H9 (cell line): Measurements from ENCODE around the gene INSC. TPM values are rescaled to one million over a fixed set of nuclear protein-coding genes. Genes with fewer than 3 reads are reported as not detected.

Experiments used
- DNase-seq: peaks from one replicate; pipeline ENCODE4 v3.0.0-alpha.2; 2017
- H2AFZ ChIP-seq: one replicate; pipeline ENCODE4 v1.6.1; 2013; ENCODE audit warnings: mild to moderate bottlenecking, low read length, control low read depth, moderate library complexity
- H2AK5ac ChIP-seq: 2 replicates; pipeline ENCODE4 v1.6.1; 2013; ENCODE audit warnings: low read length, control low read depth, mixed read lengths; ENCODE audit not compliant: insufficient read length
- H2BK120ac ChIP-seq: one replicate; pipeline ENCODE4 v1.6.1; 2013; ENCODE audit warnings: low read depth, mild to moderate bottlenecking, low read length, control low read depth, inconsistent platforms; ENCODE audit not compliant: poor library complexity, severe bottlenecking
- H2BK12ac ChIP-seq: 2 replicates; pipeline ENCODE4 v1.6.1; 2013; ENCODE audit warnings: low read length, control low read depth, mixed read lengths, low read depth; ENCODE audit not compliant: insufficient read length
- H2BK15ac ChIP-seq: 2 replicates; pipeline ENCODE4 v1.6.1; 2013; ENCODE audit warnings: low read depth, low read length, control low read depth
- H2BK20ac ChIP-seq: one replicate; pipeline ENCODE4 v1.6.1; 2013; ENCODE audit warnings: low read depth, mild to moderate bottlenecking, low read length, control low read depth, inconsistent platforms; ENCODE audit not compliant: poor library complexity, severe bottlenecking
- H2BK5ac ChIP-seq: 2 replicates; pipeline ENCODE4 v1.6.1; 2013; ENCODE audit warnings: low read length, control low read depth, mixed read lengths; ENCODE audit not compliant: insufficient read length
- H3K14ac ChIP-seq: 2 replicates; pipeline ENCODE4 v1.6.1; 2013; ENCODE audit warnings: low read length, control low read depth; ENCODE audit not compliant: insufficient read depth
- H3K18ac ChIP-seq: 2 replicates; pipeline ENCODE4 v1.6.1; 2013; ENCODE audit warnings: low read depth, mild to moderate bottlenecking, mixed read lengths, low read length, control low read depth; ENCODE audit not compliant: insufficient read length
- H3K23ac ChIP-seq: 2 replicates; pipeline ENCODE4 v1.6.1; 2013; ENCODE audit warnings: low read length, control low read depth, mixed read lengths, low read depth; ENCODE audit not compliant: insufficient read length
- H3K23me2 ChIP-seq: 2 replicates; pipeline ENCODE4 v1.6.1; 2013; ENCODE audit warnings: low read depth, mild to moderate bottlenecking, mixed read lengths, low read length, control low read depth; ENCODE audit not compliant: insufficient read length, poor library complexity, severe bottlenecking
- H3K27ac ChIP-seq: 2 replicates; pipeline ENCODE4 v1.5.1; 2013; ENCODE audit warnings: low read length, control low read depth, mixed read lengths, low read depth; ENCODE audit not compliant: insufficient read length
- H3K27me3 ChIP-seq: 2 replicates; pipeline ENCODE4 v1.6.1; 2013; ENCODE audit warnings: low read length, control low read depth, inconsistent platforms; ENCODE audit not compliant: insufficient read depth
- H3K4ac ChIP-seq: 2 replicates; pipeline ENCODE4 v1.6.1; 2013; ENCODE audit warnings: low read depth, mild to moderate bottlenecking, control low read depth, inconsistent platforms, low read length, moderate library complexity
- H3K4me1 ChIP-seq: 2 replicates; pipeline ENCODE4 v1.6.1; 2013; ENCODE audit warnings: low read length, control low read depth, inconsistent platforms; ENCODE audit not compliant: insufficient read depth
- H3K4me2 ChIP-seq: 2 replicates; pipeline ENCODE4 v1.6.1; 2013; ENCODE audit warnings: low read length, control low read depth, mixed read lengths; ENCODE audit not compliant: insufficient read length, insufficient read depth
- H3K56ac ChIP-seq: 2 replicates; pipeline ENCODE4 v1.6.1; 2013; ENCODE audit warnings: low read depth, mild to moderate bottlenecking, mixed read lengths, low read length, control low read depth; ENCODE audit not compliant: insufficient read length
- H3K79me1 ChIP-seq: 2 replicates; pipeline ENCODE4 v1.6.1; 2013; ENCODE audit warnings: low read depth, mild to moderate bottlenecking, moderate library complexity, low read length, control low read depth, inconsistent platforms; ENCODE audit not compliant: insufficient read depth, poor library complexity, severe bottlenecking
- H3K79me2 ChIP-seq: 2 replicates; pipeline ENCODE4 v1.6.1; 2013; ENCODE audit warnings: low read length, control low read depth, inconsistent platforms; ENCODE audit not compliant: insufficient read depth
- H3K9ac ChIP-seq: 2 replicates; pipeline ENCODE4 v1.6.1; 2013; ENCODE audit warnings: low read length, control low read depth, mixed read lengths; ENCODE audit not compliant: insufficient read length; ENCODE audit errors: extremely low read depth
- H3K9me3 ChIP-seq: one replicate; pipeline ENCODE4 v1.6.1; 2013; ENCODE audit warnings: low read depth, low read length, inconsistent platforms; ENCODE audit not compliant: control insufficient read depth
- H3T11ph ChIP-seq: one replicate; pipeline ENCODE4 v1.6.1; 2013; ENCODE audit warnings: mild to moderate bottlenecking, low read length, control low read depth, inconsistent platforms
- H4K20me1 ChIP-seq: one replicate; pipeline ENCODE4 v1.6.1; 2013; ENCODE audit not compliant: control insufficient read depth, insufficient read length, insufficient read depth
- H4K5ac ChIP-seq: 2 replicates; pipeline ENCODE4 v1.6.1; 2013; ENCODE audit warnings: low read depth, mild to moderate bottlenecking, mixed read lengths, low read length, control low read depth; ENCODE audit not compliant: insufficient read length
- H4K8ac ChIP-seq: replicated peaks from 2 replicates; pipeline ENCODE4 v1.6.1; 2013; ENCODE audit warnings: low read length, control low read depth, mixed read lengths, low read depth; ENCODE audit not compliant: insufficient read length
- H4K91ac ChIP-seq: 2 replicates; pipeline ENCODE4 v1.6.1; 2013; ENCODE audit warnings: low read depth, mild to moderate bottlenecking, moderate library complexity, mixed read lengths, low read length, control low read depth; ENCODE audit not compliant: insufficient read length
- H3K27ac Mint-ChIP-seq, 3 experiments: 2 replicates in 2 of 3; 3 replicates in 1 of 3; pipeline ENCODE4 v1.8.0; 2020 to 2021; ENCODE audit warnings: mixed read lengths in 3 of 3, mild to moderate bottlenecking in 1 of 3, moderate library complexity in 1 of 3
- H3K27me3 Mint-ChIP-seq: 2 replicates; pipeline ENCODE4 v1.8.0; 2021; ENCODE audit warnings: low read depth, mild to moderate bottlenecking, moderate library complexity, mixed read lengths
- H3K36me3 Mint-ChIP-seq, 3 experiments: 2 replicates in 2 of 3; 3 replicates in 1 of 3; pipeline ENCODE4 v1.8.0; 2020 to 2021; ENCODE audit warnings: low read depth in 3 of 3, mixed read lengths in 3 of 3; ENCODE audit not compliant: insufficient read depth in 1 of 3
- H3K4me1 Mint-ChIP-seq, 2 experiments: 2 replicates each; pipeline ENCODE4 v1.8.0; 2020; ENCODE audit warnings: mixed read lengths in 2 of 2
- H3K4me3 Mint-ChIP-seq, 2 experiments: 2 replicates in 1 of 2; 3 replicates in 1 of 2; pipeline ENCODE4 v1.8.0; 2020 to 2021; ENCODE audit warnings: mild to moderate bottlenecking in 2 of 2, mixed read lengths in 2 of 2, moderate library complexity in 1 of 2
- H3K9me3 Mint-ChIP-seq, 2 experiments: 2 replicates in 1 of 2; 3 replicates in 1 of 2; pipeline ENCODE4 v1.8.0; 2020; ENCODE audit warnings: mild to moderate bottlenecking in 2 of 2, mixed read lengths in 2 of 2, moderate library complexity in 1 of 2
- CTCF ChIP-seq: fragments of 200-600 bp; sonication (generic); conservative IDR thresholded peaks from 3 replicates; pipeline ENCODE4 v1.8.0; 2021; ENCODE audit warnings: antibody characterized with exemption, mild to moderate bottlenecking
- WGBS: extraction: QIAGEN DNeasy Blood & Tissue Kit; methylation state at CpG from one replicate; pipeline ENCODE4 v1.1.7; 2013; ENCODE audit warnings: missing lambda C conversion rate, low lambda C conversion rate, mixed read lengths; ENCODE audit not compliant: insufficient read length; ENCODE audit errors: extremely low coverage; 5-methylcytosine and 5-hydroxymethylcytosine counted together
- total RNA-seq: library from RNA; stranded (reverse); gene quantifications from 2 replicates; pipeline ENCODE4 v1.2.1, GENCODE V29; 2021

The INSC gene
- total RNA-seq, 1 experiment from 2014 or later = not detected

DNA sequence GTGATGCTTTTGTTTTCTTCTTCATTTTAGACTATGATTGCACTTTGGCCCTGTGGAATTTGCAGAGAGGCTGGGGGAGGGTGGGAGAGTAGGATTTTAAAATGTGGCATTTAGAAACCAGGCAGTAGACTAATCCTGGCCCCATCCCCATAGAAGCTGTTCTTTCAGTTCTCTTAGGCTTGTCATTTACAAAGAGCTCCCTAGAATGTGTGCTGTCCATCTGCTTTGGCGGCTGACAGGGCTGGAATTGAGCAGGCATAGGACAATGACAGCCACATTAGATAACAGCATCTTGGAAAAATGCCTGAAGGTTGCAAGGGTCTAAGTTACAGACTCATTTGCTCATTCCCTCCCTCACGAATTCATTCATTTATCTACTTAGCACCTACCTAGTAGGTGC, 9.8 kb downstream of the INSC start:
- H3K4me1 Mint-ChIP-seq = no peaks in the 10 kb centered on the region
- no peak overlapping the region for H4K91ac ChIP-seq
- H2AK5ac ChIP-seq = no peak overlapping the region
- no peak overlapping the region for H4K5ac ChIP-seq
- no peak overlapping the region for H3K23ac ChIP-seq
- H4K8ac ChIP-seq = no peak overlapping the region
- H3K36me3 Mint-ChIP-seq = no peaks in the 10 kb centered on the region
- H3K79me2 ChIP-seq = no peaks in the 10 kb centered on the region
- H2BK120ac ChIP-seq = no peak overlapping the region
- no peak overlapping the region for H3K9ac ChIP-seq
- H3K9me3 Mint-ChIP-seq = no peaks in the 10 kb centered on the region; a peak in 1 of 5 replicates
- no peak overlapping the region for H2BK12ac ChIP-seq
- H2BK15ac ChIP-seq = no peak overlapping the region
- no peaks in the 10 kb centered on the region for H3K4me1 ChIP-seq
- no peak overlapping the region for H2BK5ac ChIP-seq
- no peak for DNase-seq
- no peak overlapping the region for H3K27ac Mint-ChIP-seq
- H3T11ph ChIP-seq = no peak overlapping the region
- no peak overlapping the region for H2AFZ ChIP-seq
- no peaks in the 10 kb centered on the region for H3K79me1 ChIP-seq
- H3K56ac ChIP-seq = no peak overlapping the region
- no peaks in the 10 kb centered on the region for H3K9me3 ChIP-seq
- no peak for TF ChIP-seq CTCF
- H2BK20ac ChIP-seq = no peak overlapping the region
- WGBS = no CpG with 5 or more reads among the region's 2 CpGs
- H4K20me1 ChIP-seq = no peaks in the 10 kb centered on the region
- H3K4me3 Mint-ChIP-seq = no peak overlapping the region
- H3K27me3 ChIP-seq = no peaks in the 10 kb centered on the region
- no peaks in the 10 kb centered on the region for H3K23me2 ChIP-seq
- H3K27ac ChIP-seq = no peak overlapping the region
- no peak overlapping the region for H3K18ac ChIP-seq
- H3K4ac ChIP-seq = no peak overlapping the region
- no peak overlapping the region for H3K4me2 ChIP-seq
- H3K27me3 Mint-ChIP-seq = peaks cover 7% of the 10 kb centered on the region
- H3K14ac ChIP-seq = no peak overlapping the region
